ENCODE data around the gene LDLRAD3. TPM values are rescaled to one million over a fixed set of nuclear protein-coding genes. Genes with fewer than 3 reads are reported as not detected.

Gene LDLRAD3
- total RNA-seq, 1 donor from 2014 or later = 14.9 TPM

DNA sequence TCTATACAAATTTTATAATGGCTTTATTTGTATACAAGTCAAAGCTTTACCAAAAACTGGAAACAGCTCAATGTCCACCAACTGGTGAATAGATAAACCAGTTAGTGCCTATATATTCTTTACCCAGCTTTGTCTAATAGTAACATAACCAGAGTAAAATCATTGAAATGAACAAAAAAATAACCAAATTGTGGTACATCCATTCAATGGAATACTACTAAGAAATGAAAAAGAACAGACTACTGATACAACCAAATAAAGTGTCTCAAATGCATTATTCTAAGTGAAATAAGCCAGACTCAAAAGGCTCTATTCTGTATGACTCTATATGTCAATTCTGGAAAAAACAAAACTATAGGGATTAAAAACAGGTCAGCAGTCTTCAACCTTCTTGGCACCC is 40.9 kb upstream of the LDLRAD3 start:
- Histone ChIP-seq H3K27ac (ENCODE audit: low read depth, low read length) (no peak overlapping the region), H3K27me3 (ENCODE audit: insufficient read depth, low read length) (no peaks in the 10 kb centered on the region), H4K20me1 (ENCODE audit: insufficient read depth, low read length) (no peaks in the 10 kb centered on the region), H3K79me2 (ENCODE audit: insufficient read depth, low read length) (no peaks in the 10 kb centered on the region), H3K4me3 (ENCODE audit: insufficient read depth, low read depth, low read length) (no peak overlapping the region), H3K4me1 (ENCODE audit: insufficient read depth, low read length) (no peaks in the 10 kb centered on the region), H3K9me3 (ENCODE audit: insufficient read depth, low read depth, low read length) (no peaks in the 10 kb centered on the region), H3K4me2 (ENCODE audit: low read length) (no peak overlapping the region), H2AFZ (ENCODE audit: low read depth, low read length) (no peak overlapping the region), H3K9ac (ENCODE audit: low read length) (no peak overlapping the region), H3K36me3 (ENCODE audit: insufficient read depth, low read length) (no peaks in the 10 kb centered on the region)
- no peaks in the 10 kb centered on the region for H3K36me3 Mint-ChIP-seq (ENCODE audit: low read depth, unreplicated experiment)
- H3K27me3 Mint-ChIP-seq (ENCODE audit: low read depth, unreplicated experiment) = no peaks in the 10 kb centered on the region
- H3K4me1 Mint-ChIP-seq (ENCODE audit: low read depth, unreplicated experiment) = peaks cover 2% of the 10 kb centered on the region
- no peak overlapping the region for H3K27ac Mint-ChIP-seq (ENCODE audit: unreplicated experiment)
- DNase-seq (ENCODE audit: low read depth) (no peak), FAIRE-seq (no peak)
- H3K4me3 Mint-ChIP-seq (ENCODE audit: unreplicated experiment) = no peak overlapping the region
- peaks cover 12% of the 10 kb centered on the region for H3K9me3 Mint-ChIP-seq (ENCODE audit: unreplicated experiment)
- TF ChIP-seq EZH2 (IDR thresholded peaks at IDR 0.05; ENCODE audit: insufficient read depth, low read length) = no peak
- TF ChIP-seq, protein P1, sequence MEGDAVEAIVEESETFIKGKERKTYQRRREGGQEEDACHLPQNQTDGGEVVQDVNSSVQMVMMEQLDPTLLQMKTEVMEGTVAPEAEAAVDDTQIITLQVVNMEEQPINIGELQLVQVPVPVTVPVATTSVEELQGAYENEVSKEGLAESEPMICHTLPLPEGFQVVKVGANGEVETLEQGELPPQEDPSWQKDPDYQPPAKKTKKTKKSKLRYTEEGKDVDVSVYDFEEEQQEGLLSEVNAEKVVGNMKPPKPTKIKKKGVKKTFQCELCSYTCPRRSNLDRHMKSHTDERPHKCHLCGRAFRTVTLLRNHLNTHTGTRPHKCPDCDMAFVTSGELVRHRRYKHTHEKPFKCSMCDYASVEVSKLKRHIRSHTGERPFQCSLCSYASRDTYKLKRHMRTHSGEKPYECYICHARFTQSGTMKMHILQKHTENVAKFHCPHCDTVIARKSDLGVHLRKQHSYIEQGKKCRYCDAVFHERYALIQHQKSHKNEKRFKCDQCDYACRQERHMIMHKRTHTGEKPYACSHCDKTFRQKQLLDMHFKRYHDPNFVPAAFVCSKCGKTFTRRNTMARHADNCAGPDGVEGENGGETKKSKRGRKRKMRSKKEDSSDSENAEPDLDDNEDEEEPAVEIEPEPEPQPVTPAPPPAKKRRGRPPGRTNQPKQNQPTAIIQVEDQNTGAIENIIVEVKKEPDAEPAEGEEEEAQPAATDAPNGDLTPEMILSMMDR (IDR thresholded peaks at IDR 0.05; ENCODE audit: insufficient read depth, low read depth, low read length) = no peak

GRCh38 chr11:35905646-35906276 is 38.1 kb upstream of the LDLRAD3 start:
- no peaks in the 10 kb centered on the region for H4K20me1 ChIP-seq (ENCODE audit: insufficient read depth, low read length)
- H3K4me1 ChIP-seq (ENCODE audit: insufficient read depth, low read length) = no peaks in the 10 kb centered on the region
- Mint-ChIP-seq H3K4me1 (ENCODE audit: low read depth, unreplicated experiment) (peaks cover 4% of the 10 kb centered on the region), H3K27me3 (ENCODE audit: low read depth, unreplicated experiment) (no peaks in the 10 kb centered on the region), H3K27ac (ENCODE audit: unreplicated experiment) (no peak overlapping the region), H3K4me3 (ENCODE audit: unreplicated experiment) (no peak overlapping the region), H3K36me3 (ENCODE audit: low read depth, unreplicated experiment) (no peaks in the 10 kb centered on the region), H3K9me3 (ENCODE audit: unreplicated experiment) (peaks cover 12% of the 10 kb centered on the region)
- no peak overlapping the region for H3K9ac ChIP-seq (ENCODE audit: low read length)
- FAIRE-seq = no peak
- no peak for TF ChIP-seq EZH2 (IDR thresholded peaks at IDR 0.05; ENCODE audit: insufficient read depth, low read length)
- TF ChIP-seq, protein P1 (IDR thresholded peaks at IDR 0.05; ENCODE audit: insufficient read depth, low read depth, low read length) = no peak
- H3K36me3 ChIP-seq (ENCODE audit: insufficient read depth, low read length) = no peaks in the 10 kb centered on the region
- H3K27ac ChIP-seq (ENCODE audit: low read depth, low read length) = no peak overlapping the region
- no peak overlapping the region for H3K4me2 ChIP-seq (ENCODE audit: low read length)
- no peaks in the 10 kb centered on the region for H3K9me3 ChIP-seq (ENCODE audit: insufficient read depth, low read depth, low read length)
- H3K27me3 ChIP-seq (ENCODE audit: insufficient read depth, low read length) = no peaks in the 10 kb centered on the region
- DNase-seq (ENCODE audit: low read depth) = no peak
- H3K79me2 ChIP-seq (ENCODE audit: insufficient read depth, low read length) = no peaks in the 10 kb centered on the region
- no peak overlapping the region for H3K4me3 ChIP-seq (ENCODE audit: insufficient read depth, low read depth, low read length)
- no peak overlapping the region for H2AFZ ChIP-seq (ENCODE audit: low read depth, low read length)

- H3K27ac ChIP-seq (ENCODE audit: low read depth, low read length) = no peak overlapping the region
- H3K4me2 ChIP-seq (ENCODE audit: low read length) = no peak overlapping the region
- no peak overlapping the region for H3K9ac ChIP-seq (ENCODE audit: low read length)
- H3K4me3 Mint-ChIP-seq (ENCODE audit: unreplicated experiment) = no peak overlapping the region
- TF ChIP-seq, protein P1 (IDR thresholded peaks at IDR 0.05; ENCODE audit: insufficient read depth, low read depth, low read length) = no peak
- TF ChIP-seq EZH2 (IDR thresholded peaks at IDR 0.05; ENCODE audit: insufficient read depth, low read length) = no peak
- FAIRE-seq = no peak
- H3K27me3 Mint-ChIP-seq (ENCODE audit: low read depth, unreplicated experiment) = no peaks in the 10 kb centered on the region
- peaks cover 4% of the 10 kb centered on the region for H3K4me1 Mint-ChIP-seq (ENCODE audit: low read depth, unreplicated experiment)
- H3K4me1 ChIP-seq (ENCODE audit: insufficient read depth, low read length) = no peaks in the 10 kb centered on the region
- no peaks in the 10 kb centered on the region for H4K20me1 ChIP-seq (ENCODE audit: insufficient read depth, low read length)
- no peak overlapping the region for H3K4me3 ChIP-seq (ENCODE audit: insufficient read depth, low read depth, low read length)
- no peak for DNase-seq (ENCODE audit: low read depth)
- H3K27ac Mint-ChIP-seq (ENCODE audit: unreplicated experiment) = no peak overlapping the region
- H3K36me3 ChIP-seq (ENCODE audit: insufficient read depth, low read length) = no peaks in the 10 kb centered on the region
- H3K79me2 ChIP-seq (ENCODE audit: insufficient read depth, low read length) = no peaks in the 10 kb centered on the region
- no peak overlapping the region for H2AFZ ChIP-seq (ENCODE audit: low read depth, low read length)
- no peaks in the 10 kb centered on the region for H3K27me3 ChIP-seq (ENCODE audit: insufficient read depth, low read length)
- H3K9me3 Mint-ChIP-seq (ENCODE audit: unreplicated experiment) = peaks cover 12% of the 10 kb centered on the region
- H3K9me3 ChIP-seq (ENCODE audit: insufficient read depth, low read depth, low read length) = no peaks in the 10 kb centered on the region
- H3K36me3 Mint-ChIP-seq (ENCODE audit: low read depth, unreplicated experiment) = no peaks in the 10 kb centered on the region
These were observed 37.6 kb upstream of the LDLRAD3 start for GRCh38 chr11:35906277-35906661.
